Keratinocyte (primary cell): ENCODE results near the gene SHROOM1. TPM values are rescaled to one million over a fixed set of nuclear protein-coding genes. Genes with fewer than 3 reads are reported as not detected.

ENCODE experiments used
- DNase-seq: peaks from one replicate; pipeline ENCODE4 v3.0.0-alpha.2; 2011; ENCODE audit warnings: low read depth, missing footprints, low spot score
- FAIRE-seq: peaks from 2 replicates; lab custom pipeline; 2011; peaks lifted over from hg19 to GRCh38; lab: Jason Lieb, UNC
- H2AFZ ChIP-seq: 2 replicates; pipeline ENCODE4 v1.6.0; 2012; ENCODE audit warnings: low read length, control low read depth, inconsistent platforms; ENCODE audit not compliant: control insufficient read depth
- H3K27ac ChIP-seq: 2 replicates; pipeline ENCODE4 v1.5.1; 2011; ENCODE audit warnings: low read length; ENCODE audit not compliant: control insufficient read depth, insufficient read depth
- H3K27me3 ChIP-seq: 3 replicates; pipeline ENCODE4 v1.6.0; 2011; ENCODE audit warnings: low read length; ENCODE audit not compliant: control insufficient read depth, insufficient read depth; ENCODE audit errors: extremely low read depth
- H3K36me3 ChIP-seq, 2 experiments: 2 replicates in 1 of 2; 3 replicates in 1 of 2; pipeline ENCODE4 v1.5.1; 2011; ENCODE audit warnings: low read length in 2 of 2, mild to moderate bottlenecking in 1 of 2; ENCODE audit not compliant: control insufficient read depth in 2 of 2, insufficient read depth in 2 of 2; ENCODE audit errors: extremely low read depth in 1 of 2
- H3K4me1 ChIP-seq: 3 replicates; pipeline ENCODE4 v1.5.1; 2011; ENCODE audit warnings: low read length; ENCODE audit not compliant: control insufficient read depth, insufficient read depth; ENCODE audit errors: extremely low read depth
- H3K4me2 ChIP-seq: 3 replicates; pipeline ENCODE4 v1.6.0; 2011; ENCODE audit warnings: low read depth, low read length; ENCODE audit not compliant: control insufficient read depth, insufficient read depth; ENCODE audit errors: extremely low read depth
- H3K4me3 ChIP-seq, 3 experiments: fragments of 200-600 bp in 1 of 3; sonication (generic) in 1 of 3; 2 replicates in 2 of 3; 3 replicates in 1 of 3; pipeline ENCODE4 v1.5.1; 2011 to 2016; ENCODE audit warnings: low read length in 3 of 3, mild to moderate bottlenecking in 3 of 3, control low read depth in 2 of 3, inconsistent platforms in 1 of 3, low read depth in 1 of 3, mixed read lengths in 1 of 3, mixed run types in 1 of 3, moderate library complexity in 1 of 3; ENCODE audit not compliant: control insufficient read depth in 2 of 3, insufficient read depth in 2 of 3; ENCODE audit errors: extremely low read depth in 1 of 3
- H3K79me2 ChIP-seq: 2 replicates; pipeline ENCODE4 v1.6.0; 2012; ENCODE audit warnings: low read length; ENCODE audit not compliant: control insufficient read depth, insufficient read depth
- H3K9ac ChIP-seq: 3 replicates; pipeline ENCODE4 v1.6.0; 2011; ENCODE audit warnings: low read length; ENCODE audit not compliant: control insufficient read depth, insufficient read depth; ENCODE audit errors: extremely low read depth
- H3K9me1 ChIP-seq: 3 replicates; pipeline ENCODE4 v1.6.0; 2011; ENCODE audit warnings: low read length; ENCODE audit not compliant: control insufficient read depth, insufficient read depth; ENCODE audit errors: extremely low read depth
- H3K9me3 ChIP-seq: 2 replicates; pipeline ENCODE4 v1.5.1; 2012; ENCODE audit warnings: low read depth, low read length; ENCODE audit not compliant: control insufficient read depth
- H4K20me1 ChIP-seq: 3 replicates; pipeline ENCODE4 v1.6.0; 2011; ENCODE audit warnings: low read length; ENCODE audit not compliant: control insufficient read depth, insufficient read depth; ENCODE audit errors: extremely low read depth
- EZH2 ChIP-seq: IDR thresholded peaks from one replicate; pipeline ENCODE4 v1.6.1; 2012; ENCODE audit warnings: inconsistent platforms, mild to moderate bottlenecking, low read length, moderate library complexity
- dilution Hi-C: fragments of 300-500 bp; cut with MboI; formaldehyde crosslinking; loops from one replicate; pipeline ENCODE4 v1.7.0; 2020; ENCODE audit warnings: low sequenced_read_pairs; ENCODE audit not compliant: extremely low pct_ligation_motif_present
- polyA plus RNA-seq, 5 experiments: library from polyadenylated mRNA; depleted of rRNA in 3 of 5; stranded (reverse) in 3 of 5; stranded (forward) in 1 of 5; unstranded in 1 of 5; fragments of >200 nt; gene quantifications; 1 replicate in 1 of 5; 2 replicates in 3 of 5; 3 replicates in 1 of 5; pipeline versions ENCODE4 v1.2.1 to v1.2.3, GENCODE V29; 2011 to 2012; ENCODE audit warnings: missing spikeins in 2 of 5, low read depth in 1 of 5, low replicate concordance in 1 of 5
- TF ChIP-seq, protein P1 (sequence below), 3 experiments: IDR thresholded peaks in 1 of 3; conservative IDR thresholded peaks in 1 of 3; optimal IDR thresholded peaks in 1 of 3; 2 replicates in 2 of 3; 3 replicates in 1 of 3; pipeline versions ENCODE3 to v1.5.1; 2011; ENCODE audit warnings: low read length in 3 of 3, mild to moderate bottlenecking in 3 of 3, moderate library complexity in 2 of 3, control low read depth in 1 of 3, inconsistent platforms in 1 of 3; ENCODE audit not compliant: insufficient read depth in 2 of 3; ENCODE audit errors: extremely low read depth in 1 of 3

The SHROOM1 gene
- polyA plus RNA-seq, 1 donor (not counting 4 experiments of a cell fraction or from before 2014, with no cell fraction given): 0.25 TPM

DNA sequence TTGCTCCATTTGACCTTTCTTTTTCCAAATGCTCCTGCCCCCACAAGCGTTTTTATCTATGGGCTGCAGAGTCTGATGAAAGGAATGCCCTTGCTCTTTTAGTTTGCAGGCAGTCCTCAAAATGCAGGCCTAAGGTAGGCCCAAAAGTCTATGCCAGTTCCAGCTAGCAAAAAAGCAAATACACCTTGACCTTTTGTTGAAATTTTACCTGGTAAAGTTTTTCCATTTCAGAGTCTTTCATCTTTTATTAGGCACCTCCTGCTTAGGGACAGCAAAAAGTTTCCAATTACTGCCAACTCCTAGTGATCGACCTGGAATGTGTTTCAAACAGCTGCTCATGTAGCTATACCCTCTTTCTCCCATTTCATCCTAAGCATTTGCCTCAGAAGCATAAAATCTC is 40.4 kb upstream of the SHROOM1 start:
- peaks cover 2% of the 10 kb centered on the region for H4K20me1 ChIP-seq
- no peaks in the 10 kb centered on the region for H3K27me3 ChIP-seq
- H3K36me3 ChIP-seq: peaks cover 7 to 22% of the 10 kb centered on the region in 2 experiments
- DNase-seq: no peak
- no peak overlapping the region for H3K27ac ChIP-seq
- H3K9me3 ChIP-seq: no peaks in the 10 kb centered on the region
- no peak overlapping the region for H3K4me3 ChIP-seq
- dilution Hi-C loops: no loop called here
- peaks cover 10% of the 10 kb centered on the region for H3K4me1 ChIP-seq
- H3K9me1 ChIP-seq: no peaks in the 10 kb centered on the region
- no peak for TF ChIP-seq EZH2
- TF ChIP-seq, protein P1, sequence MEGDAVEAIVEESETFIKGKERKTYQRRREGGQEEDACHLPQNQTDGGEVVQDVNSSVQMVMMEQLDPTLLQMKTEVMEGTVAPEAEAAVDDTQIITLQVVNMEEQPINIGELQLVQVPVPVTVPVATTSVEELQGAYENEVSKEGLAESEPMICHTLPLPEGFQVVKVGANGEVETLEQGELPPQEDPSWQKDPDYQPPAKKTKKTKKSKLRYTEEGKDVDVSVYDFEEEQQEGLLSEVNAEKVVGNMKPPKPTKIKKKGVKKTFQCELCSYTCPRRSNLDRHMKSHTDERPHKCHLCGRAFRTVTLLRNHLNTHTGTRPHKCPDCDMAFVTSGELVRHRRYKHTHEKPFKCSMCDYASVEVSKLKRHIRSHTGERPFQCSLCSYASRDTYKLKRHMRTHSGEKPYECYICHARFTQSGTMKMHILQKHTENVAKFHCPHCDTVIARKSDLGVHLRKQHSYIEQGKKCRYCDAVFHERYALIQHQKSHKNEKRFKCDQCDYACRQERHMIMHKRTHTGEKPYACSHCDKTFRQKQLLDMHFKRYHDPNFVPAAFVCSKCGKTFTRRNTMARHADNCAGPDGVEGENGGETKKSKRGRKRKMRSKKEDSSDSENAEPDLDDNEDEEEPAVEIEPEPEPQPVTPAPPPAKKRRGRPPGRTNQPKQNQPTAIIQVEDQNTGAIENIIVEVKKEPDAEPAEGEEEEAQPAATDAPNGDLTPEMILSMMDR (optimal IDR thresholded peaks at IDR 0.05 in 1 of 3, IDR thresholded peaks at IDR 0.05 in 1 of 3, conservative IDR thresholded peaks at IDR 0.05 in 1 of 3; ENCODE audit: extremely low read depth in 1 of 3, insufficient read depth in 2 of 3, low read length in 3 of 3): no peak
- no peak overlapping the region for H2AFZ ChIP-seq
- H3K9ac ChIP-seq: no peak overlapping the region
- H3K79me2 ChIP-seq: peaks cover 17% of the 10 kb centered on the region
- no peak overlapping the region for H3K4me2 ChIP-seq
- no peak for FAIRE-seq

DNA sequence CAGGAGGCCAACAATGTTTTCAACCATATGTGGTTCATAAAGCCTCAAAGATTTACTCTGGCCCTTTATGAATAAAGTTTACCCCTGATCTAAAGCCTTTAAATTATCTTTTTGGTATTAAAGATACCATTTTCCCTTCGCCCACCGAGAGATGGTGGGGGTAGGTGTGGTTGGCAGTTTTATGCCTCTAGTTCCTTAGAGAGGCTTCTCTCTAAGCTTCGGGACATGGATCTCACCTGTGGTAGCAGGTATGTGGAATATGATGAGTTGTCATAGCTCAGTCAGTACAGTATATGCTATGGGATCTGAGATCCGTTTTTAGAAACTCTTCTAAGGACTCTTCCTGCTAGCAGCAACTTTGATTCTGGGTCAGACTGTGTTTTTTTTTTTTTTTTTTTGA is 38.3 kb upstream of the SHROOM1 start:
- no peak overlapping the region for H2AFZ ChIP-seq
- peaks cover 4 to 20% of the 10 kb centered on the region in 2 experiments for H3K36me3 ChIP-seq
- H3K4me2 ChIP-seq: no peak overlapping the region
- no peaks in the 10 kb centered on the region for H3K9me3 ChIP-seq
- H3K27ac ChIP-seq: no peak overlapping the region
- no peak overlapping the region for H3K9ac ChIP-seq
- TF ChIP-seq, protein P1 (optimal IDR thresholded peaks at IDR 0.05 in 1 of 3, IDR thresholded peaks at IDR 0.05 in 1 of 3, conservative IDR thresholded peaks at IDR 0.05 in 1 of 3; ENCODE audit: extremely low read depth in 1 of 3, insufficient read depth in 2 of 3, low read length in 3 of 3): no peak
- TF ChIP-seq EZH2: no peak
- H4K20me1 ChIP-seq: peaks cover 2% of the 10 kb centered on the region
- H3K9me1 ChIP-seq: no peaks in the 10 kb centered on the region
- FAIRE-seq: no peak
- H3K4me3 ChIP-seq: no peak overlapping the region
- no peaks in the 10 kb centered on the region for H3K27me3 ChIP-seq
- dilution Hi-C loops: no loop called here
- peaks cover 14% of the 10 kb centered on the region for H3K4me1 ChIP-seq
- no peak for DNase-seq
- H3K79me2 ChIP-seq: peaks cover 17% of the 10 kb centered on the region
